GM21825 (cell line): Measurements from ENCODE around the gene RAB11FIP3.
"Not testable (repeated sequence)": the region's sequence is repeated elsewhere in the genome, so short reads cannot be mapped to it uniquely, and the experiment has no call there.

Experiments
- ATAC-seq: cut with Tn5 transposase; IDR thresholded peaks from one replicate; pipeline ENCODE4 v1.9.1; 2021; ENCODE audit warnings: mild to moderate bottlenecking, moderate library complexity; ENCODE audit not compliant: unreplicated experiment

The RAB11FIP3 gene

GRCh38 chr16:491220-491919 is 65.9 kb downstream of the RAB11FIP3 start:
- ATAC-seq: no peak

GRCh38 chr16:492211-492875 is 66.9 kb downstream of the RAB11FIP3 start:
- ATAC-seq: no peak

- not testable (repeated sequence) for ATAC-seq
Measured at GRCh38 chr16:494676-495075, 69.2 kb downstream of the RAB11FIP3 start.

DNA sequence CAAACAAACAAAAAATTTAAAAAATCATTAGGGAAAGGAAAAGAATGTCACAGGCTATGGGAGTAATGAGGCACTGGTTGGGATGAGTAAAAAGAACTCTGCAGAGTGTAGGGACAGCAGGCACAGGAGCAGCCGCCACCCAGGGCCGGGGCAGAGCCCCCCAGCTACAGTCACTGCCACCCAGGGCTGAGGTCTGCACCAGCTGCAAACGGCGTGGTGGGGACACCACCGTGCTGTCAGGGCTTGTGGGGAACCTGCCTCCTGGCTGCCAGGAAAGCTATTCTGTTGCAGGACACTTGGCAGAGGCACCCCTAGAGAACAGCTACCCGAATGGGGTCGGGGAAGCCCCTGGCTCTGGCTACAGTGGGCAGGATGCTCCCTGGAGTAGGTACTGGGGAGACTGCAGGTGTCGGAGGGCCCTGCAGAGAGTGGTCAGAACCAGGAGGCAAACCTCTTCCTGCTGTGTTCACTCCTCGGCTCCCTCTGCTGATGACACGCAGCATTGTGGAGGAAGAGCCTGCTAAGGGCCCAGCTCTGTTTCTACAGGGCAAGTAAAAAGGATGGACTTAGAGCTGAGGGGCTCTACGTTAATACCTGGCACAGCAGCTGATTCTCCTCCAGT is 69.8 kb downstream of the RAB11FIP3 start:
- ATAC-seq: no peak

DNA sequence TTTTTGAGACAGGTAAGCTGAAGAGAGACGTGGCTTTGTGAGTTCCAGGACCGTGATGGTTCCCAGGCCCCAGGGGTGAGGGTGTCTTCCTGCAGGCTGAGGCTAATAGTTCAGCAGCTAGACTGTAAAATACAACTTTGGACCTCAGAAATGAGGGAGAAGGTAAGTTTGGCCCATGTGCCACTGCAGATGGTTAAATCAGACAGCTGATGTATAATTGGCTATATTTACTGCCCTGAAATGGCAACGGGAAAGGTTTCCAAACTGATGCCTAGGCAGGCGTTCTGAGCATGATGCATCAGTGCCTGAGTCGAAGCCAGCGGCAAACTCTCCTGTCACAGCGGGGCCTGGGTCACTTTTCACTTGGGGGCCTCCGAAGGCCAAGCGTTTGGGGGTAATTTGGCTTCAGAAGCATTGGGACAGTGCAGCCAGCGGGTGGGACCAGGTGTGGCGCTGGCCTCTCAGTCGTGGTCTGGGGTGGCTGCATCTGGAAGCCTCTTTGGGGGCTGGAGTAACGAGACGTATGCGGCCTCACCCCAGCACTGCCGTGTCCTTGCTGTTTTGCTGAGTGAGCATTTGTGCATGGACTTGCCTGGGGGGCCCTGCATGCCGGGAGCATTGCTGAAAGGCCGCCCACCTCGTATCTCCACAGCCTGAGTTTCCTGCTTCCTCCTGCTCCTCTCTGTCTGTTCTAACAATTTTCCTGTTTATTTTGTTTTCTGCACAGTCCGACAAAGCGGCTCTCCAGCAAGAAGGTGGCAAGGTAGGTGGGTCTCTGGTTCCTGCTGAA is 70.8 kb downstream of the RAB11FIP3 start:
- ATAC-seq: no peak

GRCh38 chr16:497258-497657 is 71.8 kb downstream of the RAB11FIP3 start:
- no peak for ATAC-seq

- no peak for ATAC-seq
Measured at GRCh38 chr16:499924-500323, 74.5 kb downstream of the RAB11FIP3 start.

- ATAC-seq: no peak
Measured at GRCh38 chr16:500709-501108, 75.3 kb downstream of the RAB11FIP3 start.

DNA sequence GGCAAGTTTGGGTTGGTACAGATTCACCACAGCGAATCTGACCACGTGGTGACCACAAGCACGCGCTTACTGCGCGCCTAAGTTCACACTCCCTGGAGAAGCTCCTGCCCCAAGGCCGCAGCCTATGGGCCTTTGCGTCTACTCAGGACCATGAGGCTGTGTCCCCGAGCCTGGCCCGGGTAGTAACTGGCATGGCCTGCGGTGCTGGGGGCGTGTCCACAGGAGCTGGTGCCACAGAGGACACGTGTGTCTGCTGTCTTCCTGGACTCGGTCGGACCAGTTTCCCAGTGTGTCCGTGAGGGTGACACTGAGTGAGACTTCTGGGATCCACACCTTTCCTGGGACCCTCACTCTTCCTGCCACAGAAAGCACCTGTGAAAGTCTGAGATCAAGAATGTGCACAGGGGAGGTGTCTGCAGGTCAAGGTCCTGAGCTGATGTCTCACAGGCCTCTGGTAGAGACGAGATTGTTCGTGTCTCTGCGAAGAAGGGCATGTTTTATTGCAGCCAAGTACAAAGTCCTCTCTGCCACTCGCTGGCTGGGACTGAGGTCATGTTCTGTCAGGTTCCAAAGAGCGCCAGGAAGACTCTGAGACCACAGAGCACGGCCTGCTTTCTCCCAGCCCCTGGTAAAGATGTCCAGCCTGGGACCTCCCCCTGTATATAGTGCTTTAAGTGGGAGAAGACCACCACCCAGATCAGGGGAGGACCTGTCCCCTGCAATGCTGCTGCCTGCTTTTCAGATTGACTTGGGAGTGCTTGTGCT is 76.9 kb downstream of the RAB11FIP3 start:
- no peak for ATAC-seq

- no peak for ATAC-seq
Measured at GRCh38 chr16:503150-504071, 78.0 kb downstream of the RAB11FIP3 start.

- no peak for ATAC-seq
Measured at GRCh38 chr16:505479-506245, 80.2 kb downstream of the RAB11FIP3 start.

DNA sequence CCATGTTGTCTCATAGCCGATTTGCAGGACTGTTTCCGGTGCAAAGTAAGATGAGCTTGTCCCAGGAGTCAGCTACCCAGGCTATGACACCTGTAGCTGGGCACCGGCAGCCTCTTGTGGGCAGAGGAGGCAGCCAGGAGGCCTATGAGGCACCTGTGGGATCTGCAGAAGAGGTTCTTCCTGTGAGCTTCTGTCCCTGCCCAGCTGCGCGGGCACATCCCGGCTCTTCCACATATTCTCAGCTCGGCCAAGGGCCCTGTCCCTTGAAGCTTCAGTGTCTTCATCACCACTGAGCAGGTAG is 80.7 kb downstream of the RAB11FIP3 start:
- no peak for ATAC-seq

DNA sequence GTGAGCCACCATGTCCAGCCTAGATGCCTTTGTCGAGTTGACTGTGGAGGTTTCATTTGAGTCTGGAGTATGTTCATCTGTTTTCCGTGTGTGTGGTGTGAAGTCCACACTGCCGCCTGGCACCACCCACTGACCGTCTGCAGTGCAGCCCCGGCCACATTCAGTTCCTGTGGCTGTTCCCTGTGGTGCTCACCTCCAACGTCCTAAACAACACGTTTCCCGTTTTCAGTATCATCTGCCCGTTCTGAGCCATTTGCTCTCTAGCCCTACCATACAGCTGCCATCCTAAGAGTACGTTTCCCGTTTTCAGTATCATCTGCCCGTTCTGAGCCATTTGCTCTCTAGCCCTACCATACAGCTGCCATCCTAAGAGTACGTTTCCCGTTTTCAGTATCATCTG is 82.1 kb downstream of the RAB11FIP3 start:
- not testable (repeated sequence) for ATAC-seq

DNA sequence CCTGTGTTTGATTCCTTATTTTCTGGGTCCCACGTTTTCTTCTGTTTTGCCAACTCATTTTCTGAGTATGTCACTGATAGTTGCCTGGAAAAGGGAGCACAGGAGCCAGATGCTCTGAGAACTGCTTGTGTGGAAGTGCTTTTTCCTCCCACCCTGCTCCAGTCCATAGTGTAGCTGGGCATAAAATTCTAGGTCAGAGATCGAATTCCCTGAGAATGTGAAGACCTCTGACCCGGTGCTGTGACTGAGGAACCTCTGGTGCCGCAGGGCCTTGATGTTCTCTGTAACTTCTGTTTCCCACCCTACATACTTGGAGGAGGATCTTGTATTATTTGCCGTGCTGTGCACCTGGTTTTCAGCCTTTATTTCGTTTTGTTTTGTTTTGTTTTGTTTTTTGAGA is 82.5 kb downstream of the RAB11FIP3 start:
- ATAC-seq: no peak

GRCh38 chr16:508884-509736 is 83.7 kb downstream of the RAB11FIP3 start:
- ATAC-seq: no peak

DNA sequence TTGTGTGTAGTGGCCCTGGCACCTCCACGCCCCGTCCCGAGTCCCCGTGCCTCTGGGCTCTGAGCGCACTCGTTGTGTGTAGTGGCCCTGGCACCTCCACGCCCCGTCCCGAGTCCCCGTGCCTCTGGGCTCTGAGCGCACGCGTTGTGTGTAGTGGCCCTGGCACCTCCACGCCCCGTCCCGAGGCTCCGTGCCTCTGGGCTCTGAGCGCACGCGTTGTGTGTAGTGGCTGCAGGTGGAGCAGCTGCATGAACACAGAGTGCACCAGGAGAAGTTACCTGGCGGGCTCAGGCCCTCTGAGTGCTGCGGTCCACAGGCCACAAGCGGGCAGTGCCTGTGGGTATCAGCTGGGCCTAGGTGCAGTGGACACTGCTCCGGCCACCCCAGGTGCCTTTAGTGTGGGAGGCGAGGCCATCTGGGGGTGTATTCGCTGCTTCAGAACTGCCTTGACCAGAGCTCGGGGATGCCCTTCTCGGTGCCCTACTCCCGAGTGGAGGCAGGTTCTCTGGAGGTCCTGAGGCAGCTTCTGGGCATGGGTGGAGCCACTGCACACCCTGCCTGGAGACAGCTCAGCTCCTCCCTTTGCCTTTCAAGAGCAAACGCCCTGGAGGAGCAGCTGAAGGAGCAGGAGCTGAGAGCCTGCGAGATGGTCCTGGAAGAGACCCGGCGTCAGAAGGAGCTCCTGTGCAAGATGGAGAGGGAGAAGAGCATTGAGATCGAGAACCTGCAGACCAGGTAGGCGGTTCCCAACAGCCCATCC is 84.8 kb downstream of the RAB11FIP3 start:
- no peak for ATAC-seq

DNA sequence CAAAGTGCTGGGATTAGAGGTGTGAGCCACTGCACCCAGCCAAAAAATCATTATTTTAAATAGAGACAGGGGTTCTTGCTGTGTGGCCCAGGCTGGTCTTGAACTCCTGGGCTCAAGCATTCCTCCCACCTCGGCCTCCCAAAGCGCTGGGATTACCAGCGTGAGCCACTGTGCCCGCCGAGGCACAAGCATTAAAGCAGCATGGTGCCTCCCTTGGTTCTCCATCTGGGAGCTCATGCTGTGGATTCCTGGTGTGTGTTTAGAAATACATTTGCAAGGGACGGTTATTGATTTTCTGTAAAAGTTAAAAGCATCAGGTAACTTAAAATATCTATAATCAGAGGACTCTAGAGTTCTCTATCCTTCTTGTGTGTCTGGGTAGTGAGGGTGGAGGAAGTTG is 87.4 kb downstream of the RAB11FIP3 start:
- no peak for ATAC-seq
